Measurements from ENCODE around the gene CASD1.

CASD1 gene

GRCh38 chr7:94512735-94513564, 3.3 kb downstream of the CASD1 start:
- no peak for DNase-seq (ENCODE audit: low read depth in 2 of 2)

GRCh38 chr7:94513565-94513860, 3.9 kb downstream of the CASD1 start:
- DNase-seq (ENCODE audit: low read depth in 2 of 2): no peak

DNA sequence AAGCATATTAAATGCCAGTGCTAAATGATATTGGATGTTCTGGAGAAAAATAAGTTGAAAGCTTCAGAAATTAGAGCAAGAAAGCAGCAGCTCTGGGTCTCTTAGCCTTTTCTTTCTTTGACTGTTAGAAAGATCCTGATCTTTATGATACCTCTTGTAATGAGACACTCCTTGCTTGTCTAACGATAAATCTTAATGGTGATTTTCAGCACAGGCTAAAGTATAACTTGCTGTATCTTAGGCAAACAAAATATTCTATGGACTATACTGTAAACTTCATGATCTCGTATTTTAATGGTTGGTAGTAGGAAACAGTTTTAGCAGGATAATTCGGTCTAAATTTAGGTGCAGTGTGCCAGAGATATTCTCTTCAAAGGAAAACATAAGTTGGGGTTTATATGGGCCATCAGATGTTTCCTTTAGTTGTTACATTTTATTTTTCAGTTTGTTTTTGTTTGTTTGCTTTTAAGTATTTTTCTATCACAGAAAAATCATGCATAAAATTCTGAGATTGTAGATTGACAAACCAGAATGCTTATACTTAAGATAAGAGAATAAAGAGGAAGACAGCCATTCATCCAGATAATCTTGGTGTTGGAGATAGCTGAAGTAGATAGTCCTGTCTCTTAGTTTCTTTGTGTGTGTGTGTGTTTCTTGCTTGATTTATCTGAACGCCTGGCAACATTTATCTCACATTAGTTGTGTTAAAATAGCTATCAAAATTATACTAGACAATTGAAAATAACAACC, 4.7 kb downstream of the CASD1 start:
- no peak for DNase-seq (ENCODE audit: low read depth in 2 of 2)

DNA sequence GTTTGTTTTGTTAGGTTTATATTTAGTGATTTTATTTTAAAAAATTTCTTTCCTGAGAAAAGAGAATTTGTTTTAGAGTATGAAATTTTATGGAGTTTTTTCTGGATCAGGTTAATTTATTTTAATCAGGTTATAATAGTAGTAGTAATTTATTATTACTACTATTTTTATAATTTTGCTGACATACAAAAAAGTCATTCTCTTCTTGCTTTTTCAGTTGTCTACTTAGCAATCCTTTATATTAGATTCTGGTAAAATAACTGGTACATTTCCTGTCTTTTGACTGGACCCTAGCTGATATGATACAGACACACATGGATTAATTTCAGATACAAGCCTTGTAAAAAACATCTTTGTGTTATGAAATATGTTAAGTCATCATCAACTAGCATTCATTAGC, 5.3 kb downstream of the CASD1 start:
- DNase-seq (ENCODE audit: low read depth in 2 of 2): no peak

- no peak for DNase-seq (ENCODE audit: low read depth in 2 of 2)
Observed at GRCh38 chr7:94525923-94526322, 16.3 kb downstream of the CASD1 start.

- DNase-seq (ENCODE audit: low read depth in 2 of 2): no peak
Observed at GRCh38 chr7:94529516-94529915, 19.9 kb downstream of the CASD1 start.

DNA sequence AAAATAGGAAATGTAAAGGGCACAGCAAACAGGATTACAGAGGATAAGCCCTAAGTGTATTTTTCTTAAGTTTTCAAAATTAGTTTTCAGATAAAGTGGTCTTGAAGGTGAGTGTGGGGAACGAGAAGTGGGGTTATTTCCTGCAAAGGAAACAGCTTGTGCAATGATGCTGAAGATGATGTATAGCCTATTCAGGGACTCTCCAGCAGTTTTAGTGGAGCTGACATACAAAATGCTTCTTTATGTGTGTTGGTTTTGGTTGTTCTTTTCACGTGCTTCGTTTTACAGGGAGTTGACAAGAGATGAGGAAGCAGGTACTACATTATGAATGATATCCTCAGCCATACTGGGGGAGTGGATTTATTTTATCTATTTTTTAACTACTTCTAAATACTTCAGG, 20.5 kb downstream of the CASD1 start:
- DNase-seq (ENCODE audit: low read depth in 2 of 2): no peak

- no peak for DNase-seq (ENCODE audit: low read depth in 2 of 2)
Observed at GRCh38 chr7:94532676-94533075, 23.1 kb downstream of the CASD1 start.

- DNase-seq (ENCODE audit: low read depth in 2 of 2): no peak
Observed at GRCh38 chr7:94540428-94540827, 30.8 kb downstream of the CASD1 start.

DNA sequence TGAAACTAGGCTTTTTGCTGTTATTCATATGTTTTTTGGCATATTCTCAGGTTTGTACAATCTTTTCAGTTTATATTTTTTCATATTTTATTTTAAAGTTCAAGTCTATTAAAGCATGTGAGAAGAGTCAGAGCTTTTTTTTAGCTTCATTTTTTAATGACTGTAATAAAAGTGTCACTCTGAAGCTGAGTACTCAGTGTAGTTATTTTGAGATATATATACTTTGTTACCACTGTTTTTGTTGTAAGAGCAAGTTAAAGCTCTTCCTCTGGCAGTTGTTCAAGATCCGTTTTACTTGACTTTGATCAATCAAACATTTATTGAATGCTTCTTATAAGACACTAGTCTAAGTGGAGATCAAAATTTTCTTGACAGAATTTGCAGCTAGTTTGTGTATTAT, 37.5 kb downstream of the CASD1 start:
- no peak for DNase-seq (ENCODE audit: low read depth in 2 of 2)

DNA sequence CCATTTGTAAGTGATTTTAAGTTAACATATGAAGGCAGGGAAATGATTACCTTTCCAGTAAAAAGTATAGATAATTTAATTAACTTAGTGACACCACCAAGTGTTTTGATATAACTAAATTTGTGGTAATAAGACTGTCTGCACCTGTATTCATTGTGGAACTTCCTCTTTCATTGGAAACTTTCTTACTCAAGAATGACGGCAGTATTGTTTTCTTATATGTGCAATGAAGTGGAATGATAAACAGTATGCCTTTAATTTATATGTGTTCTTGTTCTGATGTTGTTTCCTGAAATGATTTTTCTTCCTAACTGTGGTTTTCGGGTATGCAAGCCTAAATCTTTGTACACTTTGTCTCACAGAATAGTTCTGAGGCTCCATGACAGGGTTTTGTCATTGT, 46.4 kb downstream of the CASD1 start:
- DNase-seq (ENCODE audit: low read depth in 2 of 2): no peak

DNA sequence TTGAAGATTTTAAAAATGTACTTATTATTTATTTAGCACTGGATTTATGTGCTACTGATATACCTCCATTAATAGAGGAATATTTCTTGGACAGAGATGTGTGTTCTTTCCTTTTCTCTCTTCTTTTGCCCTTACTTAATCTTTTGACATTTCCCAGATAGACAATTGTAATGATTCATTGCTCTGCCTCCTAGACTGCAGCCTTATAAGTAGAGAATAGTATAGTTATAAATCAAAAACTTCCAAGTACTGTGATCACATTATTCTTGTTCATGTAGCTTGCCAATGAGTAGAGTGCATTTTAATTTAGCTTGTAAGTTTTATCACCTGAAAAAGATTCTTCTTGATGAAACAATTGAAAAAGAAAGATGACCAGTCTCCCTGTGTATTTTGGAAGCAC, 47.6 kb downstream of the CASD1 start:
- no peak for DNase-seq (ENCODE audit: low read depth in 2 of 2)

- DNase-seq (ENCODE audit: low read depth in 2 of 2): no peak
Observed at GRCh38 chr7:94559972-94560371, 50.4 kb downstream of the CASD1 start.

DNA sequence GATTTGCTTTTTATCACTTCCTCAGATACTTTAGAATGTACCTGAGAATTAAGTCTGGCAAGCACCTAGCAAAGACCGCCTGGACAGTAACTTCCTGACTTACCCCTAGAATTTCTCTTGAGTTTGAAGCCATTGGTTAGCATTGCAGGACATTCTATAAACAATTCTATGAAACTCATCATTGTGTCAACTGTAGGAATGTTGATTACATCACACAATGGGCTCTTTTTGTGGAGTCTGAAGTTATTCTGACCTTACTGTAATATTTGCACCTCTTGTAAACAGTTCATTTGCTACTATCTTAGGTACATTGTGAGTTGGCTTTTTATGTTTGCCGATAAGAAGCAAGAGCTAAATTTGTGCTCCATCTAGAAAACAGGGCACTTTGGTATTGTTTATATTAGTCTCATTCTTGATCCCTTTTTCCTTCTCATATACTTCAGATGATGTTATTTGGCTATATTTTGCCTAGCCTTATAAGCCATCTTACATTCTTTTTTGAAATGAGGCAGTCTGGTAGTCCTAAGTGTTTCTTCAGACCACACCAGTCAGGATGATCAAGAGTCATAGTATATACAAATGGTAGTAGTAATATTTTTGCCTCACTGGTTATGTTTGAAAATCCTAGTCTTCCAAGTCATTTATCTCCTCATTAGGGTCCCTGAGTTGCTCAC, 52.4 kb downstream of the CASD1 start:
- DNase-seq (ENCODE audit: low read depth in 2 of 2): no peak

- no peak for DNase-seq (ENCODE audit: low read depth in 2 of 2)
Observed at GRCh38 chr7:94562525-94562924, 52.9 kb downstream of the CASD1 start.

DNA sequence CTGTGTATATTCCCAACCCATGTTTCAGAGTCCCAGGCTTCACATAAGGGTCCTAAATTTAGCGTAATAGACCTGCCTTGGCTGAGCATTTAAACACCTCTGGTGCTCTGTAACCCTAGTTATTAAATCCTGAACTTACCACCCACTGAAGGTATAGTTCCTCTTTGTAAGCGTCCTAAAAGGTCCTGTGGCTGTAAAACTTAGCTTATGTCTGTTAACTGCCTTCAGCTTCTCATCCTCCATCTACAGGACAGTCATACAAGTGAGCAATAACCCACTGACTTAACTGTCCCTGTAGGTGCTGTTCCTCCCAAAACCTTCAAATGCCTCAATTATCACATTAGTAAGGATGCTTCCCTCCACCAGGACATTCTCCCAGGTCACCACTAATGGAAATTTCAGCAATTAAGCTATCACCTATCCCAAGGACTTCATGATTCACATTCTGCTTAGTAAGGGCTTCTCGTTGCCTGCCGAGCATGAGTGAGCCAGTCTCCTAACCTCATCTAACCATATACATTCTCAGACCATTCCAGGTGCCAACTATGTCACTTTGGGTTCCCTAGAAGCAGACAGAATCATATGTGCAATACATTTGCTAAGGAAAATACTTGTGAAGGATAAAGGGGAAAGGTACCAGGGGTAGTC, 55.8 kb downstream of the CASD1 start:
- no peak for DNase-seq (ENCODE audit: low read depth in 2 of 2)

DNA sequence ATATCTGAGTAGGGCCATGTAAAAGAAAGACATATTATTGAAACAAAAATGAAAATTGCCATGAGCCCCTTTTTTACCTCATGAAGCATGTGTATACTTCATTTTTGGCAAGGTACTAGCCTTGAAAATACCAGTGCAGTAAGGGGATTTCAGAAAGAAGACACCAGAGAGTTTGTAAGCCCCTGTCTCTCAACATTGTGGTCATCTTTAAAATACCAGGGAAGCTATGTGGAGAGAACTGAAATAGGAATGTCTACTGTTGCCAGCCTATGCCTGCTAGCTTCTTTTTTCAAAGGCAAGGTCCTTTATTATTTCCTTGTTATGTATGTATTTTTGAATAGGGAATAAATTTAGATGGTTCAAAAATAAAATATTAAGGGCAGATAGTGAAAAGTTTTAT, 57.8 kb downstream of the CASD1 start:
- no peak for DNase-seq (ENCODE audit: low read depth in 2 of 2)

GRCh38 chr7:94571816-94572215, 62.2 kb downstream of the CASD1 start:
- DNase-seq (ENCODE audit: low read depth in 2 of 2): no peak

- no peak for DNase-seq (ENCODE audit: low read depth in 2 of 2)
Observed at GRCh38 chr7:94575646-94576045, 66.0 kb downstream of the CASD1 start.

GRCh38 chr7:94576316-94576715, 66.7 kb downstream of the CASD1 start:
- no peak for DNase-seq (ENCODE audit: low read depth in 2 of 2)

DNA sequence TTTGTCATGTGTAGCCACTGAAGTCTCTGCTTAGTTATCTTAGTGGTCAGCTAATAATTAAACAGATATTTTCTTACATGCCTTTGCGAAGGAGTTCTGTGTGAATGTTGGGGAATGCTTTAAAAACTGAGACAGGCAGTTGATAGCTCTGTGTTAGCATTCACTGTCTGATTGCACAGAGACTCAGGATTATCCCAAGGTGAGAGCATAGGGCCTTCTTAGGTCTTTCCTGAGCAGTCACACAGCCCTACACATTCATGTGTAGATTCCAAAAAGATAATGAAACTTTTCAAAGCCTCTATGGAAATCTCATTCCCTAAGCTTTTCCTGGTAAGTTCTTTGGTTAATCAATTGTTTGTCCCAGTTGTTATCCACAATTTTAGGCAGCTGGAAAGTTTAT, 67.7 kb downstream of the CASD1 start:
- DNase-seq (ENCODE audit: low read depth in 2 of 2): no peak

- DNase-seq (ENCODE audit: low read depth in 2 of 2): no peak
Observed at GRCh38 chr7:94578614-94579013, 69.0 kb downstream of the CASD1 start.

Data from stimulated activated CD4-positive, alpha-beta T cell treated with anti-CD3 and anti-CD28 coated beads, Interleukin-4, amount 100 ng/mL, for 48 hours (primary cell).